Measurements from ENCODE around the gene CDC20.

- no peak for TF ChIP-seq POLR2AphosphoS5 (IDR thresholded peaks at IDR 0.05; ENCODE audit: low read depth)
- no peak for TF ChIP-seq EZH2phosphoT487 (IDR thresholded peaks at IDR 0.05; ENCODE audit: unreplicated experiment)
Observed at GRCh38 chr1:43314233-43314632, 44.5 kb upstream of the CDC20 start.

Measured in GM23338 (cell line).